ENCODE results near the gene EIF1B. TPM values are rescaled to one million over a fixed set of nuclear protein-coding genes. Genes with fewer than 3 reads are reported as not detected.

Gene EIF1B
- total RNA-seq, 1 donor from 2014 or later: 19.7 TPM

DNA sequence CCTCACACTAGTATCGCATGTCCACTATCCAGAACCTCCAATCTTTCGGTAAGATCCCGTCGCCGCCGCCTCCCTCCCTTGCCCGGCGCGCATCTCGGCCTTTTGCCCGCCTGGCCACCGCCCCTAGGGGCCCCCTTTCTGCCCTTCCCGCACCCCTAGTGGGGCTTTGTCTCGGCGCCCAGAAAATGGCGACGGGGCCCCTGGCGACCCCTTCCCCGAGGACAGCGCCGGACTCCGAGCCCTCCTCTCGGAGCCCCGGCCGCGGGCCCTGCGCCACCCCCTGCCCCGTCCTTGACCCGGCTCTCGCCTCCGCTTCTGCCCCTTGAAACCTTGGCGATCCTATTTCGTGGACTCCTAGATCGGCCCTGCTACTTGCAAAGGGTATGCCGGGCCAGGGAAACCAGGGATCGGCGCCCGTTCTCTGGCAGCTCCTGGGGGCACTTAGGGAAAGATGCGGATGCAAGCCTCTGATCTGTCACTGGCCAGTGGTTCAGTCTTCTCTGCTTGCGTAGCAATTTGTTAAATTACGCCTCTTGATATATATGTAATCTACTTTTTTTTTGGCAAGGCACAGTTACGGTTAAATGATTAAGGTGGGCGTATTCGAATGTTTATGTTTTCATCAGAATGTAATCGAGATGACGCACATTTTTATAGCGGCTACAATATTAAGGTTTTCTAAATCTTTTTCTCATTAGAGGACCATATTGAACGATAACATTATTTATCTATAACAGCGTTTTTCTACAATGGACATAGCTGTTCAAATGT lies 603 bp downstream of the EIF1B start:
- DNase-seq: peak; percentile 64

DNA sequence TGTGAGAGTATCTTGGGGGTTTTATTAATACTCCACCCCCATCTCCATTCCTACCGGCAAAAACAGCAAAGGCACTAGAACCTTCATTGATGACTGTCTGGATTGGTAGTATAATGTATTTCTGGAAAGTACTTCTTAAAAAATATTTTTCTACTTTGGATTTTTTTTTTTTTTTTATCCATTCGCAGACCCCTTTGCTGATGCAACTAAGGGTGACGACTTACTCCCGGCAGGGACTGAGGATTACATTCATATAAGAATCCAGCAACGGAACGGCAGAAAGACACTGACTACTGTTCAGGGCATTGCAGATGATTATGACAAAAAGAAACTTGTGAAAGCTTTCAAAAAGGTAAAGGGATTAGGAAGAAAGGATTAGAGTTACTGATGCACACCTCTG lies 1.2 kb downstream of the EIF1B start:
- DNase-seq: peak; percentile 35

- no peak for DNase-seq
Observed at GRCh38 chr3:40312661-40313226, 3.2 kb downstream of the EIF1B start.

- peak; percentile 4 for DNase-seq
Observed at GRCh38 chr3:40313975-40314860, 4.7 kb downstream of the EIF1B start.

GRCh38 chr3:40317061-40317855 lies 7.8 kb downstream of the EIF1B start:
- peak; percentile 85 for DNase-seq

- DNase-seq: no peak
Observed at GRCh38 chr3:40321818-40322217, 12.3 kb downstream of the EIF1B start.

DNA sequence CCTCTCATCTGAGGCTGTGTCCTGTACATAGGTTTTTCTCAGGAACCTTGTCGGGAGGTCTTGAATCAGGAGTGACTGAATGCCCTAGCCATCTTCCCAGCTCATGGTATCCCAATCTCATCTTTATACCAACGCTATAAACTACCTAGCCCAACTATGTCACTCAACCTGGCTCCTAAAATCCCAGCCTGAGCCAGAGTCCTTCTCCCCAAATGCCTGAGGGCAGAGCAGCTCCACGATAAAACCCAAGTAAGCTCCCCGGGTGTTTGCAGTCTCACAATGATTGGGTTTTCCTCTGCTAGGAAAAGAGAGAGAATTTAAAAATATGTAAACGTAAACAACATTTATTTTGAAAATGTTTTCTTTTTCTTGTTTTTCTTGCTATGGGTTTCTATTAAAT lies 14.4 kb downstream of the EIF1B start:
- DNase-seq: no peak

DNA sequence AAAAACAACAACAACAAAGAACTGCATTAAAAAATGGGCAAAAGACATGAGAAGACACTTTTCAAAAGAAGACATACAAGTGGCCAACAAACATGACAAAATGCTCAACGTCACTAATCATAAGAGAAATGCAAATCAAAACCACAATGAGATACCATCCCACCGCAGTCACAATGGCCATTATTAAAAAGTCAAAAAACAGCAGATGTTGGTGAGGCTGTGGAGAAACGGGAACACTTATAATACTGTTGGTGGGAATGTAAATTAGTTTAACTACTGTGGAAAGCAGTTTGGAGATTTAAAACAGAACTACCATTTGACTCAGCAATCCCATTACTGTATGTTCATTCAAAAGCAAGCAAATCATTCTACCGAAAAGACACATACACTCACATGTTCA lies 15.1 kb downstream of the EIF1B start:
- DNase-seq: no peak

GRCh38 chr3:40325465-40325864 lies 16.0 kb downstream of the EIF1B start:
- no peak for DNase-seq

DNA sequence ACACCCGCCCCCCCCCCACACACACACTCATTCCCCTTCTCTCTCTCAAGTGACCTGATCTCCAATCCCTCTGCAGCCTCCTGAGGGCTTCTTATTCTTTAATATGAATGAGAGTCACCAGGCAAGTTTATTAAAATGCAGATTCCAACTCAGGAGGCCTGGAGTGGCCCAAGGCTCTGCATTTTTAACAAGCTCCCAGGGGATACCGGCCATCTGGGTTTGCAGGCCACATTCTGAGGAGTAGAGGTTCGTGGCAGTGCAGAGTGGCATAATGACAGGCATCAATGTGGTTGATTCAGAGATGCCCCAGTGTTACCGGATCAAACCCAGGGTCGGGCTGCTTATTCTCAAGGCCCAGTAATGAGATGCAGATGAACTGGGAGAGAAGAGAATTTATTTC lies 18.9 kb downstream of the EIF1B start:
- no peak for DNase-seq

GRCh38 chr3:40329071-40329470 lies 19.6 kb downstream of the EIF1B start:
- DNase-seq: no peak

DNA sequence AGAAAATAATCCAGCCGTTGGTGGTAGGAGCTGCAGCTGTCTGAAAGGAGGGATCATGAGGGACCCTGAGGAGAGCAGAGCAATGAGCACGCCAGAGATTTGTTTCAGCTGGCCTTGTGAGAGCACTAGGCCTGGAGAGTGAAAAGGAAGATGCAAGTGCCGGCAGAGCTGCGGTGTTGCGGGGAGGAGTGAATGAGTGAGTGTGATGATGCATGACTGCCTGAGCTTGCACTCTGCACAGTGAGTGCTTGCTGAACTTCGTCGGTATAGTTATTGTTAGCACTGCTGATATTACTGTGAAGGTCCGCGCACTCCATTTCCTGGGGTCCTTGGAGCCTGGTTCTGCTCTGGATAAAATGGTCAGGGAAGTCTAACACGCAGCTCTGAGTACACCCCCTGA lies 23.2 kb downstream of the EIF1B start:
- DNase-seq: no peak

DNA sequence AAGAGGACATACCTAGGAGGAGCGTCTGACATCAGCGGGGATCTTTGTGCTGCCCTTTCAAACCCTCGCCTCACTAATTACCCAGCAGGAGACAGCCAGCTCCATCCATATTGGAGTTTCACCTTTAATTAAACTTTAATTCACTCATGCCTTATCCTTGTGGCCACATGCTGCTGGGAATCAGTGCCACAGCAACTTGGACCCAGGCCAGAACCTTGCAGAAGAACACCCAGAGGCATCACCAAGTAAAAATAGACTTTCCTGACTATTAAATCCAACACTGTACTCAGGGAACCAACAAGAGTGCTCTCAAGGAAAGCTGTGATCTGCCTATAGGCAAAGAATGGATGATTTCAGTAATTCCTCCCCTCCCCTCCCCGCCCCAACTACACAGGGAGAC lies 23.9 kb downstream of the EIF1B start:
- DNase-seq: no peak

- DNase-seq: no peak
Observed at GRCh38 chr3:40333852-40334251, 24.3 kb downstream of the EIF1B start.

DNA sequence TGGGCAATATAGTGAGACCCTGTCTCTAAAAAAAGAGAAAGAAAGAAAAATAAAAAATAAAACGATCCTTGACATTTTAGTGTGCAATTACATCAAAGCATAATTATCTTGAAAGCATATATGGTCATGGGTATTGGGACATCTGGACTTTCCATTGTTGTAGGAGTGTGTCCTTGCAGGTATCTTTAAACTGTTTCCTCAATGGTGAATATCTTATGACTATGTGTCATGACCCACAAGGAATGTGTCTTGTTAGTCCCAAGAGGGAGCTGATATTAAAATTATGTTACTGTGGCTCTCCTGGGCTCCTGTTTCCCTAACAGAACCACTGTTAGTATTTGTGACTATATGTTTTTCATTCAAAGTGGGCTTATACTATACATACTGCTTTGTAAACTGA lies 26.6 kb downstream of the EIF1B start:
- DNase-seq: no peak

DNA sequence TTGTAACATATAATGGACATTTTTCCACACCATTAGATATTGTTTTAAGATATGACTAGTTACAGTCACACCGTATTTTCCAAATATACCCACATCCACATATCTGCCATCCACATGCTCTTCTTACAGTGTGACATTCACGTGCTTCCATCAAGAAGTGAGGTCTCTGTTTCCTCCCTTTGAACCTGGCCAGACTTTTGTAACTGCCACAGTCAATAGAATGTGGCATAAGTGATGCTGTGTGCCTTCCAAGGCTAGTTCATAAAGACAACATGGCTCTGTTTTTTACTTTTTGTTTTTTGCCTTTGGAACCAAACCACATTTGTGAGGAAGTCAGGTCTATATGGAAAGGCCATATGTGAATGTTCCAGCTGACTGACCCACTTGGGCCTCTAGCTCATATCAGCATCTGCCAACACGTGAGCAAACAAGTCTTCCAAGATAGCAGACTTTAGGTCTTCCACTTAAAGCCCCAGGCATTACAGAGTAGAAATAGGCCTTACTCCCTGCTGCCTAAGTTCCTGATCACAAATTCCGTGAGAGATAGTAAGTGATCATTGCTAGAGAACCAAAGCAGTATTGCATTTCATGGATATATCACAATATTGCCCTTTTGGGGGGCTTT lies 27.1 kb downstream of the EIF1B start:
- no peak for DNase-seq

DNA sequence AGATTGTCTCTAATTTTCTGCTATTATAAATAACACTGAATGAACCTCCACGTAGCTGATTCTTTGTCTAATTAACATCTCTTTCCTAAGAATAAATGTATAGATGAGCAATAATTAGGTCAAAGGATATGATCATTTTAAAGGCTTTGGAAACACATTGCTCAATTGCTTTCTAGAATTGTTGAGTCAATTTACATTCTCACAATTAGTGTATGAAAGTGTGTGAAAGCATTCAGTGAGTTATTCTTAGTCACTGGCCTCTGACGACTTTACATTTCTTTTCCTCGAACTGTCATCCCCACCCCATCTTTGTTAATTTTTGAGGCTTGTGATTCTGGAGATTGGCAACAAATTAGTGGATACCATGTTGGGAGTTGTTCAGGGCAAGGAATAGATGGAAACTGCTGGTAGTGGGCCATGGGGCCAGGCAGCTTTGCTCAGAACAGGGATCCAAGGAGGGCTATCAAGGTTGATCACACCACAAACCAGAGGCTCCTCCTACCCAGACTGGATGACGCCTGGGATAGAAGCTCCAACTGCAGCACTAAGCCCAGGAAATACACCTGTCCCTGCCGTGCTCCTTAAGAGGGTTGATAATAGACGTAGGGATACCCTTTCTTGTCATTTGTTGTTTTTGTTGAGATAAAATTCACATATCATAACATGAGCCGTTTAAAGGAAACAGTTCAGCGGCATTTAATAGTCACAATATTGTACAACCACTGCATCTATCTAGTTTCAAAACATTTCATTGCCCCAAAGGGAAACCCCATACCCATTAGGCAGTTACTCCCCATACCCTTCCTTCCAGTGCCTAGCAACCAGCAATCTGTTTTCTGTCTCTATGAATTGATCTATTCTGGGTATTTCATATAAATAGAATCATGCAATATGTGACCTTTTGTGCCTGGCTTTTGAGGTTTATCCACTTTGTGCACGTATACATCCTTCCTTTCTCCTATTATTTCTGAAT lies 27.9 kb downstream of the EIF1B start:
- no peak for DNase-seq

DNA sequence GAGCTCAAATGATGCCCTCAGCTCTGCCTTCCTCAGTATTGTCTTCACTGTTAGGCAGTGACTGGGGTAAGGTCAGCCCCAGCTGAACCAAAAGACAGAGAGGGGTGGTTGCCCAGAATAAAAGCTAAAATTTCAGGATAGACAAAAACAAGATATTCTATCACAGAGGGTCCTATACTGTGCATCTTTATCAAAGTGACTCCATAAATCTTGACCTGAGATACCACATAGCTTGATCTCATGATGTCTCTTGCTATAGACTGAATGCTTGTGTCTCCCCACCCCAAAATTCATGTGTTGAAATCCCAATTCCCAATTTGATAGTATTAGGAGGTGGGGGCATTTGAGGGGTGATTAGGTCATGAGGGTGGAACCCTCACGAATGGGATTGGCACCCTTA lies 30.4 kb downstream of the EIF1B start:
- no peak for DNase-seq

GRCh38 chr3:40340541-40341170 lies 31.1 kb downstream of the EIF1B start:
- no peak for DNase-seq

- no peak for DNase-seq
Observed at GRCh38 chr3:40341671-40342070, 32.2 kb downstream of the EIF1B start.

DNA sequence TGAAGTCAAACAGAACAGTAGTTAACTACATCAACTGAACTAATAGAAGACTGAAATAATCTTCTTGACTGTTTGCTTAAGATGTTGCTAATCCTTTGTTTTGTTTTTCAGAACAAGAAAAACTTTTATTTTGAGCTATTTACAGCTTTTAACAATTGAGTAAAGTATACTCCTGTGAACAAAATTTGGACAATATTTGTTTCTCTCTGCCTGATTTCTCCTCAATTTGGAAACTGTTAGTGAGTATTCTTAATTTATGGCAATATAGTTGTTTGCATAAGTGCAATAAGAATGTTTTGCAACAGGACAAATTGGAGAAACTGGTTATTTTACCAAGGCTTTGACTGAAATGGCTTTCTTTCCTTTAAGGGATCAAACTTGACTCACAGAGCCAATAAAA lies 41.0 kb downstream of the EIF1B start:
- DNase-seq: no peak

Data from dermis blood vessel endothelial cell (primary cell).